A549 (cell line): ENCODE measurements around the gene C17orf107.

Source experiments
- CEBPB ChIP-seq, 2 experiments: fragments of >200 bp in 1 of 2; sonication (Bioruptor Twin) in 1 of 2; formaldehyde crosslinking in 1 of 2; IDR thresholded peaks; 2 replicates each; pipeline ENCODE4 v1.6.1; 2012 to 2016
- CTCF ChIP-seq: fragments of >200 bp; sonication (Bioruptor Twin); formaldehyde crosslinking; IDR thresholded peaks from 3 replicates; pipeline ENCODE4 v1.5.1; 2016
- ESRRA ChIP-seq: fragments of 150-350 bp; IDR thresholded peaks from 2 replicates; pipeline ENCODE4 v1.6.1; 2014; ENCODE audit warnings: mild to moderate bottlenecking, low read length, borderline replicate concordance
- FOSL2 ChIP-seq, 2 experiments: fragments of 450-650 bp in 1 of 2; fragments of >200 bp in 1 of 2; sonication (Bioruptor Twin) in 1 of 2; formaldehyde crosslinking; IDR thresholded peaks; 2 replicates each; pipeline versions ENCODE4 v1.5.0 to v1.6.1; 2016 to 2020; ENCODE audit warnings: mild to moderate bottlenecking in 1 of 2, moderate library complexity in 1 of 2
- HMGXB4 ChIP-seq: fragments of 250-450 bp; sonication (Bioruptor Pico); IDR thresholded peaks from 2 replicates; pipeline ENCODE4 v1.5.0; 2021; ENCODE audit warnings: mild to moderate bottlenecking, moderate library complexity, borderline replicate concordance
- POLR2A ChIP-seq: IDR thresholded peaks from 2 replicates; pipeline ENCODE4 v1.6.1; 2012; ENCODE audit warnings: mild to moderate bottlenecking, low read length
- POLR2AphosphoS2 ChIP-seq: conservative IDR thresholded peaks from 2 replicates; pipeline ENCODE4 v1.6.1; 2012; ENCODE audit warnings: low read length, improper control_type of control experiment, inconsistent platforms
- RAD21 ChIP-seq, 2 experiments: fragments of >200 bp in 1 of 2; sonication (Bioruptor Twin) in 1 of 2; formaldehyde crosslinking in 1 of 2; IDR thresholded peaks in 1 of 2; conservative IDR thresholded peaks in 1 of 2; 2 replicates in 1 of 2; 3 replicates in 1 of 2; pipeline ENCODE4 v1.6.1; 2012 to 2018; ENCODE audit warnings: inconsistent platforms in 1 of 2
- RARB ChIP-seq: fragments of 250-450 bp; sonication (Bioruptor Pico); IDR thresholded peaks from 2 replicates; pipeline ENCODE4 v1.8.0; 2021; ENCODE audit warnings: mild to moderate bottlenecking, moderate library complexity
- RCOR1 ChIP-seq: fragments of 150-350 bp; IDR thresholded peaks from 2 replicates; pipeline ENCODE4 v1.6.1; 2014; ENCODE audit warnings: antibody characterized with exemption, low read length, low read depth
- ZFP36 ChIP-seq: fragments of 450-650 bp; IDR thresholded peaks from 2 replicates; pipeline ENCODE4 v1.6.1; 2014; ENCODE audit warnings: borderline replicate concordance; ENCODE audit not compliant: partially characterized antibody
- TF ChIP-seq, protein P1 (sequence below): IDR thresholded peaks from 2 replicates; pipeline ENCODE4 v1.6.1; 2012

GRCh38 chr17:4939546-4939795 lies 40.1 kb downstream of the C17orf107 start:
- TF ChIP-seq POLR2AphosphoS2, result no peak
- TF ChIP-seq RAD21 (conservative IDR thresholded peaks at IDR 0.05 in 1 of 2, IDR thresholded peaks at IDR 0.05 in 1 of 2), result no peak
- no peak for TF ChIP-seq CTCF
- no peak for TF ChIP-seq ZFP36
- no peak for TF ChIP-seq RCOR1
- no peak for TF ChIP-seq POLR2A
- TF ChIP-seq, protein P1, sequence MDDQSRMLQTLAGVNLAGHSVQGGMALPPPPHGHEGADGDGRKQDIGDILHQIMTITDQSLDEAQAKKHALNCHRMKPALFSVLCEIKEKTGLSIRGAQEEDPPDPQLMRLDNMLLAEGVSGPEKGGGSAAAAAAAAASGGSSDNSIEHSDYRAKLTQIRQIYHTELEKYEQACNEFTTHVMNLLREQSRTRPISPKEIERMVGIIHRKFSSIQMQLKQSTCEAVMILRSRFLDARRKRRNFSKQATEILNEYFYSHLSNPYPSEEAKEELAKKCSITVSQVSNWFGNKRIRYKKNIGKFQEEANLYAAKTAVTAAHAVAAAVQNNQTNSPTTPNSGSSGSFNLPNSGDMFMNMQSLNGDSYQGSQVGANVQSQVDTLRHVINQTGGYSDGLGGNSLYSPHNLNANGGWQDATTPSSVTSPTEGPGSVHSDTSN, result no peak
- no peak for TF ChIP-seq FOSL2 (IDR thresholded peaks at IDR 0.05)
- TF ChIP-seq FOSL2 (CRISPR knock-in tag; IDR thresholded peaks at IDR 0.05), result no peak
- no peak for TF ChIP-seq CEBPB (IDR thresholded peaks at IDR 0.05)
- no peak for TF ChIP-seq HMGXB4
- TF ChIP-seq RARB (CRISPR knock-in tag), result no peak
- TF ChIP-seq ESRRA, result no peak
